ENCODE results near the gene IGFN1.

DNA sequence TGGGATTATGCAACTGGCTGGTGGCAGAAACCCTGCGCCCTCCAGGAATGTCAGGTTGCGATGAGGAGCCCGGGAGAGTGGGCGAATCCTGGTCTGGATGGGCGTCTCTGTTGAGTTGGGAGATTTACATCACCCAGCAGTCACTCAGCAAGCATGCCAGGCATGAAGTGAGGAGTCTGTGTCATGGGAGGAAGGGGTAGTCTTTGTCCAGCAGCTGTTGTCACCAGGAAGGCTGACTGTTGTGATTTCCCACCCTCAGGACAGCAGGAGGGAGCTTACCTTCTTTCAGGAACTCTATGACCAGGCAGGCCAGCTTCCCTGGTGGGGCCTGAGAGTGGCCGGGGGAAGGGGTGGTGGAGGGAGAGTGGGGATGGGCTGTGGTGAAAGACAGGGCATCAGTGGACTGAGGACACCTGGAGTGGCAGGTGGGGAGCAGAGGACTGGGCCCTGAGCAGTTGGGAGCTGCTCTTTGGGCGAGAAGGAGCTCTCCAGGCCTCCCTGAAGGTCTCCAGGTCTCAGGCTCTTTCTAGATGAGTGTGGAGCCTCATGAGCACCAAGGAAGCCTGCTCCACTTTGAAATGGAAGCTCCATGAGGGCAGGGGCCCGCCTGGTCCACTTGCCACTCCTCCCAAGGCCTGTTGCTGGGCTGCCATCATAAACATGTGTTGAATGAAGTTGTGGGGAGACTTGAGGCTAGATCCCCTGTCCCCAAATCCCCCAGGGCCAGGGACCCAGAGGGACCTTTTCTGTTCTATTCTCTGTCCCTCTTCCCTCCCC lies 71.3 kb downstream of the IGFN1 start:
- TF ChIP-seq, protein P1, sequence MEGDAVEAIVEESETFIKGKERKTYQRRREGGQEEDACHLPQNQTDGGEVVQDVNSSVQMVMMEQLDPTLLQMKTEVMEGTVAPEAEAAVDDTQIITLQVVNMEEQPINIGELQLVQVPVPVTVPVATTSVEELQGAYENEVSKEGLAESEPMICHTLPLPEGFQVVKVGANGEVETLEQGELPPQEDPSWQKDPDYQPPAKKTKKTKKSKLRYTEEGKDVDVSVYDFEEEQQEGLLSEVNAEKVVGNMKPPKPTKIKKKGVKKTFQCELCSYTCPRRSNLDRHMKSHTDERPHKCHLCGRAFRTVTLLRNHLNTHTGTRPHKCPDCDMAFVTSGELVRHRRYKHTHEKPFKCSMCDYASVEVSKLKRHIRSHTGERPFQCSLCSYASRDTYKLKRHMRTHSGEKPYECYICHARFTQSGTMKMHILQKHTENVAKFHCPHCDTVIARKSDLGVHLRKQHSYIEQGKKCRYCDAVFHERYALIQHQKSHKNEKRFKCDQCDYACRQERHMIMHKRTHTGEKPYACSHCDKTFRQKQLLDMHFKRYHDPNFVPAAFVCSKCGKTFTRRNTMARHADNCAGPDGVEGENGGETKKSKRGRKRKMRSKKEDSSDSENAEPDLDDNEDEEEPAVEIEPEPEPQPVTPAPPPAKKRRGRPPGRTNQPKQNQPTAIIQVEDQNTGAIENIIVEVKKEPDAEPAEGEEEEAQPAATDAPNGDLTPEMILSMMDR (IDR thresholded peaks at IDR 0.05): no peak
- no peak for TF ChIP-seq POLR2A (IDR thresholded peaks at IDR 0.05)
